K562 (cell line): Measurements from ENCODE around the gene SHISA7. TPM values are rescaled to one million over a fixed set of nuclear protein-coding genes. Genes with fewer than 3 reads are reported as not detected.

ENCODE experiments used
- CC2D1A ChIP-seq: fragments of 450-650 bp; IDR thresholded peaks from 2 replicates; pipeline ENCODE4 v1.6.1; 2017; ENCODE audit warnings: mild to moderate bottlenecking
- CCAR2 ChIP-seq: fragments of 200-400 bp; formaldehyde crosslinking; IDR thresholded peaks from 2 replicates; pipeline ENCODE4 v1.6.1; 2017; ENCODE audit warnings: mild to moderate bottlenecking, low read depth, low read length
- CREB3L1 ChIP-seq: fragments of 450-650 bp; IDR thresholded peaks from 2 replicates; pipeline ENCODE4 v1.6.1; 2014; ENCODE audit warnings: low read depth, mild to moderate bottlenecking, moderate library complexity, borderline replicate concordance
- CSDE1 ChIP-seq, 2 experiments: fragments of 450-650 bp; IDR thresholded peaks; 2 replicates each; pipeline ENCODE4 v1.6.1; 2016; ENCODE audit warnings: mild to moderate bottlenecking in 1 of 2
- CXXC5 ChIP-seq: fragments of 250-450 bp; sonication (Bioruptor Pico); IDR thresholded peaks from 2 replicates; pipeline ENCODE4 v1.8.0; 2022; ENCODE audit warnings: inconsistent platforms, mild to moderate bottlenecking, moderate library complexity
- DNMT1 ChIP-seq: fragments of 450-650 bp; IDR thresholded peaks from 2 replicates; pipeline ENCODE4 v1.6.1; 2016; ENCODE audit warnings: antibody characterized with exemption, mild to moderate bottlenecking
- FOSL1 ChIP-seq: fragments of 200-800 bp; sonication (Bioruptor generic); conservative IDR thresholded peaks from 2 replicates; pipeline ENCODE4 v1.6.1; 2016; ENCODE audit warnings: missing genetic modification characterization, missing compliant biosample characterization
- GABPA ChIP-seq: fragments of 200-800 bp; sonication (Bioruptor generic); conservative IDR thresholded peaks from 2 replicates; pipeline ENCODE4 v1.6.1; 2016; ENCODE audit warnings: low read depth, missing genetic modification characterization, missing compliant biosample characterization
- GTF2E2 ChIP-seq: fragments of 200-800 bp; sonication (Bioruptor generic); IDR thresholded peaks from 2 replicates; pipeline ENCODE4 v1.6.1; 2016; ENCODE audit warnings: missing genetic modification characterization, missing compliant biosample characterization
- KDM5B ChIP-seq: fragments of 200-600 bp; sonication (generic); IDR thresholded peaks from 2 replicates; pipeline ENCODE4 v1.6.1; 2012; ENCODE audit warnings: low read depth, mild to moderate bottlenecking, moderate library complexity, low read length, control low read depth, inconsistent platforms; ENCODE audit not compliant: insufficient replicate concordance
- KLF13 ChIP-seq: fragments of 450-650 bp; IDR thresholded peaks from 2 replicates; pipeline ENCODE4 v1.6.1; 2016; ENCODE audit warnings: missing genetic modification characterization, low read depth, mild to moderate bottlenecking, missing compliant biosample characterization, moderate library complexity, borderline replicate concordance
- MAX ChIP-seq: sonication (generic); formaldehyde crosslinking; IDR thresholded peaks from 2 replicates; pipeline ENCODE4 v1.9.0; 2022; ENCODE audit warnings: mild to moderate bottlenecking, missing genetic modification reagents
- MITF ChIP-seq: IDR thresholded peaks from 2 replicates; pipeline ENCODE4 v1.6.1; 2014; ENCODE audit warnings: antibody characterized with exemption
- MTA3 ChIP-seq: fragments of 450-650 bp; formaldehyde crosslinking; IDR thresholded peaks from 2 replicates; pipeline ENCODE4 v1.6.1; 2017; ENCODE audit warnings: mild to moderate bottlenecking, borderline replicate concordance
- NR2C2 ChIP-seq, 2 experiments: fragments of 200-800 bp in 1 of 2; sonication (Bioruptor generic) in 1 of 2; sonication (generic) in 1 of 2; formaldehyde crosslinking in 1 of 2; IDR thresholded peaks; 2 replicates each; pipeline versions ENCODE4 v1.6.1 to v1.8.0; 2016 to 2022; ENCODE audit warnings: mild to moderate bottlenecking in 1 of 2, missing compliant biosample characterization in 1 of 2, missing genetic modification characterization in 1 of 2, missing genetic modification reagents in 1 of 2
- POLR2B ChIP-seq: fragments of 450-650 bp; IDR thresholded peaks from 2 replicates; pipeline ENCODE4 v1.6.1; 2018; ENCODE audit warnings: low read depth; ENCODE audit not compliant: partially characterized antibody
- RCOR1 ChIP-seq, 2 experiments: IDR thresholded peaks; 2 replicates each; pipeline ENCODE4 v1.6.1; 2012; ENCODE audit warnings: low read depth in 2 of 2, low read length in 2 of 2, borderline replicate concordance in 1 of 2, improper control_type of control experiment in 1 of 2
- RNF2 ChIP-seq: sonication (generic); IDR thresholded peaks from 2 replicates; pipeline ENCODE4 v1.6.1; 2016
- SOX6 ChIP-seq: fragments of 450-650 bp; IDR thresholded peaks from 2 replicates; pipeline ENCODE4 v1.6.1; 2014; ENCODE audit warnings: mild to moderate bottlenecking
- TGIF2 ChIP-seq: sonication (generic); formaldehyde crosslinking; IDR thresholded peaks from 2 replicates; pipeline ENCODE4 v1.8.1; 2022; ENCODE audit warnings: mild to moderate bottlenecking, missing genetic modification reagents, moderate library complexity
- TRIM28 ChIP-seq: fragments of 450-650 bp; IDR thresholded peaks from 2 replicates; pipeline ENCODE4 v1.6.1; 2017
- VEZF1 ChIP-seq: fragments of 200-800 bp; sonication (Bioruptor generic); IDR thresholded peaks from 2 replicates; pipeline ENCODE4 v1.6.1; 2017; ENCODE audit warnings: missing genetic modification characterization, missing compliant biosample characterization
- ZC3H8 ChIP-seq: fragments of 450-650 bp; IDR thresholded peaks from 2 replicates; pipeline ENCODE4 v1.6.1; 2017
- ZNF263 ChIP-seq: sonication (generic); formaldehyde crosslinking; IDR thresholded peaks from 2 replicates; pipeline ENCODE4 v1.8.0; 2022; ENCODE audit warnings: mild to moderate bottlenecking, missing genetic modification reagents, borderline replicate concordance
- ZNF780A ChIP-seq: fragments of 250-450 bp; sonication (Bioruptor Pico); IDR thresholded peaks from 2 replicates; pipeline ENCODE4 v1.5.0; 2021; ENCODE audit warnings: mild to moderate bottlenecking
- polyA plus RNA-seq, 8 experiments: library from polyadenylated mRNA; depleted of rRNA in 4 of 8; stranded (reverse) in 5 of 8; unstranded in 3 of 8; fragments of >200 nt; fragmentation: Nextera tagmentation in 2 of 8; fragmentation: Illumina TruSeq in 1 of 8; extraction: Ambion mirVana in 2 of 8; extraction: Trizol in 1 of 8; gene quantifications; 2 replicates each; pipeline versions ENCODE4 v1.2.1 to v1.2.3, GENCODE V29; 2011 to 2014; ENCODE audit warnings: inconsistent platforms in 1 of 8, missing spikeins in 1 of 8
- total RNA-seq, 7 experiments: library from RNA; depleted of rRNA in 6 of 7; stranded (reverse); fragments of >200 nt in 6 of 7; fragmentation: Illumina TruSeq in 2 of 7; extraction: Trizol in 2 of 7; gene quantifications; 2 replicates each; pipeline versions ENCODE4 v1.2.1 to v1.2.3, GENCODE V29; 2011 to 2021; ENCODE audit warnings: low replicate concordance in 1 of 7

SHISA7 gene
- total and polyA plus RNA-seq, 9 of the 15 experiments (the other 6 are each of a cell fraction or from before 2014, with no cell fraction given), result 0.01 to 0.40 (median 0.07) TPM

GRCh38 chr19:55407800-55408532 is 35.1 kb downstream of the SHISA7 start (continued):
- TF ChIP-seq TRIM28, result no peak
- TF ChIP-seq CCAR2, result no peak
- TF ChIP-seq ZNF780A (CRISPR knock-in tag), result no peak
- TF ChIP-seq MITF, result peak; percentile 63; the same call in 1 of the 2 replicates
- peak; percentile 99 for TF ChIP-seq GTF2E2 (tag)
- peak; percentile 71 for TF ChIP-seq RNF2
- peak; percentile 97 for TF ChIP-seq MAX
- peak; percentile 94 for TF ChIP-seq POLR2B
- peak; percentile 72; the same call in 1 of the 2 replicates for TF ChIP-seq CREB3L1
- TF ChIP-seq CXXC5, result peak; percentile 100
- TF ChIP-seq KDM5B, result no peak
- peak in 1 of 2 experiments; percentile 63; a peak in 1 of 4 replicates for TF ChIP-seq CSDE1 (IDR thresholded peaks at IDR 0.05)
- TF ChIP-seq ZNF263 (CRISPR knock-in tag), result peak; percentile 55; the same call in 1 of the 2 replicates
- TF ChIP-seq VEZF1 (CRISPR knock-in tag), result peak; percentile 90
- peak; percentile 99 for TF ChIP-seq MTA3
- peak; percentile 99 for TF ChIP-seq CC2D1A
- TF ChIP-seq TGIF2 (CRISPR knock-in tag), result 0 out of 2 replicates have a peak, but pooled peaks have one; percentile 48
- TF ChIP-seq NR2C2 (CRISPR knock-in tag; IDR thresholded peaks at IDR 0.05), result no peak
- TF ChIP-seq NR2C2 (tag; IDR thresholded peaks at IDR 0.05), result peak; percentile 84
- peak; percentile 58 for TF ChIP-seq SOX6
- no peak for TF ChIP-seq ZC3H8
- peak; percentile 75 for TF ChIP-seq GABPA
- TF ChIP-seq DNMT1, result no peak
- TF ChIP-seq FOSL1 (tag), result 0 out of 2 replicates have a peak, but pooled peaks have one; percentile 27
- peak in 1 of 2 experiments; percentile 70; a peak in 2 of 4 replicates for TF ChIP-seq RCOR1 (IDR thresholded peaks at IDR 0.05; ENCODE audit: borderline replicate concordance in 1 of 2, low read depth in 2 of 2, low read length in 2 of 2)
- 0 out of 2 replicates have a peak, but pooled peaks have one; percentile 50 for TF ChIP-seq KLF13 (tag)
